GM19467 (cell line): Measurements from ENCODE around the gene ACER3.
"Not testable (repeated sequence)": the region's sequence is repeated elsewhere in the genome, so short reads cannot be mapped to it uniquely, and the experiment has no call there.

Experiments used
- ATAC-seq: cut with Tn5 transposase; IDR thresholded peaks from one replicate; pipeline ENCODE4 v1.9.1; 2021; ENCODE audit warnings: mild to moderate bottlenecking, moderate library complexity; ENCODE audit not compliant: unreplicated experiment

The ACER3 gene

DNA sequence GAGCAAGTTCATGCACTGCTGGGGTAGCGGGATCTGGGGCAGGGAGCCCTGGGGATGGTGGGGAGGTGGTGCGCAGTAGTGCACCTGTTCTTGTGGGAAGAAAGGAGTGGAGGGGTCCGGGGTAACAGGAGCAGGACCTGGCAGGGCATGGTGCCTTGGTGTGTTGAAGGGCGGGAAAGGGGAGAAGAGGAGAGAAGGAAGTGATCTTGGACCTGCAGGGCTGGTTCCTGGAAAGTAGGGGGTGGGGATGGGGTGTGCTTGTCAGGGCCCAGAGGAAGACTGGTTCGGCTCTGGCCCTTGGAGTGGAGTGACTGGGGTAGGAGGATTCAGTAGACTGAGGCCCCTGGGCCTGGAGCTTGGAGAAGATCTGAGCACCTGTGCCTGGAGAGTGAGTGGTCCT lies 195.2 kb downstream of the ACER3 start:
- ATAC-seq: no peak

DNA sequence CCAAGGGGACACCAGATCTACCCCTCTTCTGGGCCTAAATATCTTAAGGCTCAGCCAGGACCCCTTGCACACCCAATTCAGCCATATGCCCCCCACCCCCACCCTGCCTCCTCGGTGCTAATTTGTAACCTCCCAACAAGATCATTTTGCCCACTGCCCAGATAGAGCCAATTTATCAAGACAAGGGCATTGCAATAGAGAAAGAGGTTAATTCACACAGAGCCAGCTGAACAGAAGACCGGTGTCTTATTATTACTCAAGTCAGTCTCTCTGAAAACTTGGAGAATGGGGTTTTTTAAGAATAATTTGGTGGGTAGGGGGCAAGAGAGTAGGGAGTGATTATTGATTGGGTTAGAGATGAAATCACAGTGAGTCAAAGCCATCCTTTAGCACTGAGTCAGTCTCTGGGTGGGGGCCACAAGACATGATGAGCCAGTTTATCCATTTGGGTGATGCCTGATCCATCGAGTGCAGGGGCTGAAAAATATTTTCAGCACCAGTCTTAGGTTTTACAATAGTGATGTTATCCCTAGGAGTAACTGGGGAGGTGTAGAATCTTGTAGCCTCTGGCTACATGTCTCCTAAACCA lies 196.2 kb downstream of the ACER3 start:
- no peak for ATAC-seq

- no peak for ATAC-seq
These were observed 197.3 kb downstream of the ACER3 start for GRCh38 chr11:77057938-77058474.

- ATAC-seq: no peak
These were observed 198.2 kb downstream of the ACER3 start for GRCh38 chr11:77058900-77059299.

GRCh38 chr11:77059806-77060205 lies 199.1 kb downstream of the ACER3 start:
- no peak for ATAC-seq

DNA sequence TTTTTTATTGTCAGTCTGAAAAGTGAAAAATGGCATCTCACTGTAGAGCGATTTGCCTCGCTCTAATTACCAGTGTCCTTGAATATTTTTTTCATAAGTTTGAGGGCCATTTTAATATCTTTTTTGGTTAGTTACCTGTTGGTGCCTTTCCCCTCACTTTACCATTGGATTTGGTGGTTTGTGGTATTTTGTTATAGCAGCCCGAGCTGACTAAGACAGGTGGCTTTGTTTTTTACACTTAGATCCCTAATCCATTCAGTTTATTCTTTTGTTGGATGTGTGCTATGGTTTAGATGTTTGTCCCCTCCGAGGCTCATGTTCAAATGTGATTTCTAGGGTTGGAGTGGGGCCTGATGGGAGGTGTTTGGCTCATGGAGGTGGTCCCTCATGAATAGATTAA lies 199.5 kb downstream of the ACER3 start:
- no peak for ATAC-seq

DNA sequence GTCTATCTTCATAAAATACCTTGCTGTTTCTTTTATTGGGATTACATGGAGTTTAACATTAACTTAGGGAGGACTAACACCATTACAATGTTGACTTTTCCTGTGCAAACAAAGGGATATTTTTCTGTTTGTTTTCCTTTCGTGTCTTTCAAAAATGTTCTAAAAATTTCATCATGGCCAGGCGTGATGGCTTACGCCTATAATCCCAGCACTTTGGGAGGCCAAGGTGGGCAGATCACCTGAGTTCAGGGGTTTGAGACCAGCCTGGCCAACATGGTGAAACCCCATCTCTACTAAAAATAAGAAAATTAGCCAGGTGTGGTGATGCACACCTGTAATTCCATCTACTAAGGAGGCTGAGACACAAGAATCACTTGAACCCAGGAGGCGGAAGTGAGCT lies 200.5 kb downstream of the ACER3 start:
- ATAC-seq: not testable (repeated sequence)

DNA sequence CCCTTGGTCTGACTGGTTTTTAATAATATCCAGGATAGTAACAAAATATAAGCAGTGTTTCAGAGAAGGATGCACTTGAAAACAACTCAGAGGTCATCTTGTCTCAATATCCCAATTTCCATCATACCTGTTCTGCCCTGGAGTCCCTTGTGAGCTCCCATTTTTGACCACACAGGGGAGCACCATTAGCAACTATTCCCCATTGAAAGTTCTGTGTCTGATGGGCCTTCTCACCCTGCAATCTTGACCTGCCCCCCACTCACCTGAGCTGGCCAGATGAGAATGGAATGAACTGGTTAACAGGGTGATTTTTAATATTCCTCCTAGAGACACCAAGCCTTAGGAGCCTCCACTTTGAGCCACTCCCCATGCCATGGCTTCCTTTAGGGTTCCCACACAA lies 202.2 kb downstream of the ACER3 start:
- ATAC-seq: no peak

GRCh38 chr11:77063407-77063806 lies 202.7 kb downstream of the ACER3 start:
- ATAC-seq: no peak

DNA sequence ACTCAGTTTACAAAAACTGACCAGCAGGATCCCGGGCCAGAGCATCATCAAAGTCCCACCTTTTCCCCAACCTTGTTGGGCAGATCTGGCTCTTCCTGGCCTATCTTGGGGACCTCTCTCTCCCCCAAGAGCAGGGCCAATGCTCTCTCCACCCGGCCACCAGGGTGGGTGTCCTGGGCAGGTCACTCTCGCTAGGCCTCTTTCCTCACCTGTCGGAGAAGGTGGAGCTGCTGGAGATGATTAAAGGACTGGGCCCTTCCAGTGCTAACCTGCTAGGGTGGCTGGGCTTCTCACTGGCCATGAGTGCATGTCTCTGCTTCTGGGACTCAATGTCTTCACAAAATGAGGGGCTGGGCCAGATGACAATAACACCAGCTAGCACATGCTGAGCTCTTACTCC lies 203.1 kb downstream of the ACER3 start:
- ATAC-seq: no peak

DNA sequence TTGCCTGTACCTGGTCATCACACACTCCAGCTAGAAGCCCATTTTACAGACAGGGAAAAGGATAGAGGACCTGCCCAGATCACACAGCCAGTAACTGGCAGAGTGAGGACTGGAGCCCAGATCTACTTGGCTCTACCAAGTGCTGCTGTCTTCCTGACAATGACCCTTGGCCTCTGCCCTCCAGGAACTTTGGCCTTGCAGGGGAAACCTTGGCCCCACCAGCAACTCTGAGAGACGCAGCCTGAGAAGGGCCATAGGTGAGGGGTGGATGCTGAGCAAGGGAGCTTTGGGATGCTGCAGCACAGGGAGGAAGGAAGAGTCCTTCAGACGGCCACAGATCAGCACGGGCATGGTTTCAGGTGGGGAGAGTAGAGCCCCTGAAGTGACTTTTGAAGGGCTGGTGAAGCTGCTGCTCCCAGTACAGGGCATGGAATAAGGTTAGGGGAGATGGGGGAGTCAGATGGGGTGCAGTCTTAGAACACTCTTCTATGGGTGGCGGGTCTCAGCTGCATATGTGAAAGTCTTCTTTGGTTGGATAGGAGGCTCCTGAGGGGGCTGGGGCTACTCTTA lies 204.0 kb downstream of the ACER3 start:
- ATAC-seq: no peak

GRCh38 chr11:77065878-77066228 lies 205.1 kb downstream of the ACER3 start:
- ATAC-seq: peak; percentile 3

- peak; percentile 87 for ATAC-seq
These were observed 205.7 kb downstream of the ACER3 start, which contains the start of gene CAPN5 for GRCh38 chr11:77066229-77067042. Gene CAPN5 (plus strand): TSS chr11:77066971. CDS start chr11:77084887, 17,916 bp downstream.

DNA sequence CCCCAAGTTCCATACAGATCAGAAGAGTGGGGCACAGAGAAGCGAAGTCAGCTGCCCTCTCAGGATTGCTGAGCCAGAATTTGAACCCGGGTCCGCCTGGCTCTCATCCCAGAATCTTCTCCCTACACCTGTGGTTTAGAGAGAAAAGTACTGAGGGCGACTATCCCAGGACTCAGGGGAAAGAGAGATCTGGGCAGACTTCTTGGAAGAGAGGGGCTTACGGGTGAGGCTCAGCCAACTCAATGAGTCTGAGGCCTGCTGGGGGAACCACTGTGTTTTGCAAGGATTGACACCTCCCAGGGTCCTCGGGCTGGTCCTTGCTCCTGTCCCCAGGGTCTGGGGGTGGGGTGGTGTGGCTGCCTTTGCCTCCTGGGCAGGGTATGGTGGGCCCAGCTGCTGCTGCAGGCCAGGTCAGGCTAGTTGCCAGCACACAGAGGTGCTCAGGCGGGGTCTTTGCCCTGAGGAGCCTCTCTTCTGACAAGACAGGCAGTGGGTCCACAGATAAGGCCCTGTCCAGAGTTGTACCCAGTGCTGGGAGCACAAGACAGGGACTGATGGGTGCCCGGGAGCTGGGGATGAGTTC lies 207.2 kb downstream of the ACER3 start:
- ATAC-seq: no peak

DNA sequence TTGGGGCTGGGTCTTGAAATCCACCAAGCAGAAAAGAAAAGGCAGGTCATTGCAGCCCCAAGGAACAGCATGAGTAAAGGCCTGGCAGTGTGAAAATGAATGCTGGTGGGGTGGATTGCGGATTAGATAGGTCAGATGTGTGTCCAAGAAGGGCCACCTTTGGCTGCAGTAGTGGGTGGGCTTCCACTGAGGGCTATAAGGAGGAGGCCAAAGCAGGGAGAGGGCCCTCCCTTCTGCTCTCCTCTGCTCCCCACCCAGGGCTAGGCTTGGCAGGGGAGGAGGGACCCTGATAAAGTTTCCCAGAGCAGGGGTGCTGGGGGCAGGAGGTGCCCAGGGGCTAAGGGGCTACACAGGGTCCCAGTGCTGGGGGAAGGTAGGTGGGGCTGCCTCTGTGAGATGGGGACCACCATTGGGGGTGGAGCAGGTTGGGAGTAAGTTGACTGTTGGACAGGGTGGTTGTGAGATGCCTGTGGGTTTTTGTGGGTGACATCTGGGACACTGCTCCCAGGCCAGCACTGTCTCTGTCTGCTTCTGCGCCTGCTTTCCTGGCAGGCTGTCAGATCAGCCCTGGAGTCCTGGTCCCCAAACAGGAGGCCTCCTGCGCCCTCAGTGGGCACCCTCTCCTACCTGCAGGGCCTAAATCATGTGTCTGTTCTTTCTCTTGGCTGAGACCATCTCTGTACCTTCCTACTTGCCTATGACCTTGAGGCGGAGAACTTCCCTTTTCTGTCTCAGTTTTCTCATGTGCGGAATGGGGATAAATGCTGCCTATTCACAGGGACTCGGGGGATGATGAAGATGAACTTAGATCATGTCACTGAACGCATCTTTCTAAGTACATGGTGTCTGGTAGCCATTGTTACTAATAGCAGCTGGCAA lies 208.0 kb downstream of the ACER3 start:
- ATAC-seq: no peak

GRCh38 chr11:77069336-77069968 lies 208.7 kb downstream of the ACER3 start:
- no peak for ATAC-seq

DNA sequence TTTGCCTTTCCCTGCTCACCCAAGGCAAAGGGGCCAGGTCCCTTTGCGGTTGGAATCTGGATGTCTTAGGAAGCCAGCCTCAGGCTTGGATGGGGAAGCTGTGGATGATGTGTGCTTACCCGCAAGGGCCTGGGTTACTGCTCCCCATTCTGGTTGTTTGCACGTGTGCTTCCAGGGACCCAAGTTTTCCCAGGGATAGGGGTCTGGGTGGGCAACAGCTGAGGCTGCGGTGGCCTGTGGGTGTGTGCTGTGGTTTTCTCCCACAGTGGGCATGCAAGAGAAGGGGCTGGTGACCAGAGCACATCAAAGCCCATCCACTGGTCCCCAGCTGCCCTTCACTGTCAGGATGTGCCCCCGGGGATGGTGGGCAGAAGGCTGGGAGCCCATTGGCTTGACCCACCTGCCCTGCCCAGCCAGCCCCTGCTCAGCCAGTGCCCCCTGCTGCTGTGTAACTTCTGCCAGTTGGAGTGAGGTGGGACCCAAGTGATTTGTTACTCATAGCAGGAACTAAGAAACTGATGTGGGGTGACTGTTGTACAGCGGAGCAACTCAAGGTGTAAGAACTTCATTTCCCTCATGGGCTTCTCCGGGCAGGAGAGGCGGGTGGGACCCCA lies 209.4 kb downstream of the ACER3 start:
- ATAC-seq: no peak

DNA sequence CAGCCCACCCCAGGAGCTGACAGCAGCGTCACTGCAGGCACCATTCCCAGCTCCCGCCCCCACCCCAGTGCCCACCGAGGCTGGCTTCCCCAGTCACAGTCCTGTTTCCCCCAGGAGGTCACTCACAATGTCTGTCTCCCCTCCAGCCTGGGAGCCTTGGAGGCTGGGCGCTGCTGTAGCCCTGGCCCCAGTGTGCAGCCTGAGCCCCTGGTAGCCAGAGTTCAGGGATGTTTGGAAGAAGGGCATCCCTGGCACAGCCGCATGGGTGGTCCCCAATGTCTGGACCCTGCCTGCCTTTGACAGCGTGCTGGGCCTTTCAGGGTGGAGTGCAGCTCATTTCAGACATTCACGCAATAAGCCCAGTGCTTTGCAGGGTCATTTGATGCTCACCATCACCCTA lies 210.4 kb downstream of the ACER3 start:
- ATAC-seq: no peak

DNA sequence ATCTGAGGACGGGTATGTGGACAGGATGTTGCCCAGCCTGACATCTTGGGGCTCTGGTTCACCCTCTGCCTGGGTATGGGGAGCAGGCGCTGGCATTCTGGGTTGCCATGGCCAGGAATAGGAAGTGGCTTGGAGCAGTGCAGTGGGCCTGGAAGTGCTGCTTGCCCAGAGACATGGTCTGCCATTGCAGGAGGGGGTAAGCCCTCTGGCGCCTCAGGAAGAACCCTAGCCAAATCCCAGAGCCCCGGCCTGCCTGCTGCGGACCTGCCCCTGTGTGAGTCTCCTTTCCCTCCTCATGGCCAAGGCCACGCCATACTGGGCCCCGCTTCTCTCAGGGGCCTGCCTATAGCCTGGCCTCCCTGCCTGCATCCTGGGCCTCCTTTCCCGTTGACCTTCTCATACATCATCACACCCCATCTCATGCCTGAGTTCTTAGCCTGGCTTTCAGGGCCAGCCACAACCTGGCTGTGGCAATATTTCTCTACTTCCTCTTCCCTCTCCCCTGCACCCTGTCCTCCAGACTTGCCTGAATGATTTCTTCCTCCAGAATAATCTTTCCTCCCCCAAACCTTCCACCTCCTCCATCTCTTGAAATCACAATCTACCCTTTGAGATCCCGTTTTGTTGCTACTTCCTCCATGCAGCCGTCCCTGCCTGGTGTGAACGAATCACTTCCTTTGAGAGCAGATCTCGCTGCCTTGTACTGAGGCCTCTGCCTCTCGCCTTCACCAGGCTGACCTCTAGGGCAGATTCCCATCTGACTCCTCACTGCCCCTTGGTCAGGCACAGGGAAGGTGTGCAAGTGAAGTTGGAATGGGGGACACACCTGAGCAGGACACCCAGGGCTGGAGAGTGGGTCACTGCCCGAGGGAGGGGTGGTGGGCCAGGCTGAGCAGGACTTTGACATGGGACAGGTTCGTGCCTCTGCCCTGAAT lies 211.2 kb downstream of the ACER3 start:
- ATAC-seq: no peak
